Anterior cingulate cortex (tissue), 58 donors: ENCODE measurements around the gene CRACR2A.

Source experiments
- DNase-seq, 58 donors: peaks; one replicate each; lab custom pipeline; 2025; lab: John Stamatoyannopoulos, UW

The CRACR2A gene

DNA sequence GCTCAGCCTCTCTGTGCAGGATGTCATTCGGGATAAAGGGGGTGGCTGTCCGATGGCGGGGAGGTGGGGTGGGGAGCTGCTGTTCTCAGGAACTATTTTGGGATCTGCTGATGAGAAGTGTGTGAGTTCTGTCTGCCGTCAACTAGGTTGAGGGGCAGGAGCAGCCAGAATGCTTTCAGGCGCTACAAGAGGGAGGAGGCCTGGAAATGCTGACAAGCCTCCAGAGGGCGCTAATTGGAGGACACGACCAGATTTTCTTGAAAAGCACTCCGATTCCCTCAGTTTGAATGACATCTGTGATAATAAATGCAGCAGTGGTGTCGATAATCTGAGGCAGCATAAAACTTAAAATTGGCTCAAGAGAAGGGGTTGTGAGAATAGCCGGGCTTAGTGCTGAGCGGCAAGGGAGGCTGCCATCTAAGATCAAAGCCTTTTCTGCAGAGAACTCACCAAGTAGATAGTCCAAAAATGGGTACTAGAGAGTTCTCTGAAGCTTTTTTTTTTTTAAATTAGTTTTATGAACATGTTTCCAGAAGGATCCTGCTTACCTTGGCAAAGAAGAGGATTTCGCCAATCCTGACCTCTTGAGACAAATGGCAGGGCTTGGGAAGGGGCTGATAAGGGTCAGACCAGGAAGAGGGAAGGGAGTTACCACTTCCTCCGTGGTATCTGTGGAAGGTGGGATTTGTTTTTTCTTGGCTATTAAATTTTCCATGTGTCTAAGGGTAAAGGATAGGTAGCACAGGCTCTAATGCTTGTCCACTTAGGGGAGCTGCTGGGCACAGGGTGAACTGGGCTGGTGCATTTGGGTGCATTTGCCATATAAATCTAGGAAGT is 94.4 kb downstream of the CRACR2A start:
- DNase-seq: peak in 1 of 58 donors; percentile 11

DNA sequence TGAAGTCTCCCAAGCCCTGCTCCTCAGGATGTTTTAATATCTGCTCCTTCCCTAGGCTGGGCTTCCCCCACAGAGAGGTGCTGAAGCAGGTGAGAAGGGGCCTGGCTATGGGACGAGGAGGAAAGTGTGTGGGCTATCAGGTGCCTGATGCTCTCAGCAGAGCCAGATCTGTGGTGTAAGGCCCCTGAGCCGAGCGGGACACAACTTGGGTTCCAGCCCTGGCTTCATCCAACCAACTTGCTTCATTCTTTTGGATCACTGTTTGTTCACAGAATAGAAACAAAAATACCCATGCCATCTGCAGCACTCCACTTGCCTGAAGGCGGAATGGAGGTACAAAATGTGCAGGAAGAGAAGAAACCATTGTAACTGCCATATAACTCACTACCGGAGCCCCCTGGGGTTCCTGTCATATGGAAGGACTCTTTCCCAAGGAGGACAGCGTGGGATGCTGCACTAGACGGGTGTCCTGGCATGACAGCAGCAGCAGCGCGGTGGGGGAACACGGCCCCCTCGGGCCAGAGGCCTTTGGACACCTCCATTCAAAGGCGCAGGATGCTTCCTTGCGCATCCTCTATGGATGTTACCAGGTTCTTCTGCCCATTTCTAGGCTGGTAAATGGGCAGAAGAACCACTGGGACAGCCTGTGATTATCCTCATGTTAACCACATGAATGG is 95.8 kb downstream of the CRACR2A start:
- DNase-seq: peak in 8 of 58 donors; percentile 7 to 56 (median 21)

DNA sequence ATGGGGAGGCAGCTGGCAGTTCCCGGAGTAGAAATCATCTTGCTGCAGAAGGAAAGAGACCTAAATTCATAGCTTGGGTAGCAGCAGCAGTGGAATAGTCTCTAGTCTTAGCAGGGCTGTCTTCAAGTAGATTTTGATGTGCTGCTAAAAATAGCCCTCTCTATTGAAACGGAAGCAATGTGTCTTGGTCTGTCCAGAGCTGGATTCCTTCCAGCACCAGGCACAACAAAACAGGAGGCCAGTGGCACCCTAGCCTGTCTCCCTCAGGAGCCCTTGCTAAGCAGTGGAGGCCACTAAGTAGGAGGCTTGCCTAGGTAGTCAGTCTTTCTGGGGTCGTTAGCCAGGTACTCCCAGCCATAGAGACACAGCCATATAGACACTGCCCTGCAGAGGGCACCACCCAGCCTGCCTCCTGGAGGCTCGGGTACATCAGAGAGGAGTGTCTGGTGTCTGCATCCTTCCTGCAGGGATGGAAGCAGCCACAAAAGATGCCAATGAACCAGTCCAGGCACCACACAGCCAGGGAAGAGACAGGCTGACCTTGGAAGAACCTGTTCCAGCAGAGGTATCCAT is 97.5 kb downstream of the CRACR2A start:
- DNase-seq: no peak

DNA sequence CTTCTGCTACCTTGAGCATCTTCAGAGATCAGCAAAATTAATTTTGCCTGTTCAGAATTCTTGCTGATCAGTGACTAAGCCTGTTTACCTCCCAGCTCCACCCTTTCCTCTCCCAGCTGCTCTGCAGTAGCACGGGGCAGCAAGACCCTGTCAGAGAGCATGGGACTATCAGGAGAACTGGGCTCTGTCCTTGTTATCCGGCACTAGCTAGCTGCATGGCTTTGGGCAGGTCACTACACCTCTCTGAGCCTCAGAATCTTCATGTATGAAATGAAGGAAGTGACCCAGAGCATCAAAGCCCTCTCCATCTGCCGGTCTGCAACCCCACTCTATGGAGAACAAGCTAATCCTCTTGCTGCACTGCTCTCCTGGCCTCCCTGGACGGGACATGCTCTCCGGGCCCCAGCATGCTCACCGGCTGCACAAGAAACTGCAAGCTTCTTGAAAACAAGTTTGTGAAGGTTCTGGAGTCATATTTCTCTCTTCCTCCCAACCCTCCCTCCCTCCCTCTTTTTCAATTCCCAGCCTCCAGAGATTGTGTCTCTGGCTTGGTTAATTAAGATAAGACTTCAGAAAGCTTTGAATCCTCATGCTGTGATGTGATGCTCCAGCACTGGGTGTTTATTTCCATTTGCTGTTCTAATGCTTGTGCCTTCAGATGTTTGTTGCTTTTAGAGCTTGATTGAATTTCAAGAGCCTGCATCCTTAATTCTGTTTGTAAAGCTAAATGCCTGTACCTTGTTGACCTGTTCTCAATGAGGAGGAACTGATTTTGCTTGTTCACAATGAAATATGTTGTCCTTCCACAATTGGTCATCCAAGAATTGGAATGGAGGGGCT is 101.1 kb downstream of the CRACR2A start:
- DNase-seq: no peak

DNA sequence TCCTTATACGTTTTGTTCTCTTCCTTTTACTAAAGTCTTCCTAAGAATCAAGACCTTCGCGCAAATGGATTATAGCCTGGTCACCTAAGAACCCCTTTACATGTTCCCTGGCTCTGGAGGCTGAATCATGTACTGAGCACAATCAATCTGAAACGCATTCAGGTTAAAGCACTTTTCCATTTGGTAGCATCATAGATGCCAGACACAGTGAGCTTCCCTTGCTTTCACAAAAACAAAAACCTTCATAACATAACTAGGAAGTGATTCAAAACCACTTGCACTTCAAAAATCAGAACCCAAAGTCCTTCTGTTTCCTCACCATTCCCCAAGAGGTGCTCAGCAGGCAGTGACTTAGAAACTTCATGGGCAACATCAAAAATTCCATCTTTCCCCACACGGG is 105.4 kb downstream of the CRACR2A start:
- no peak for DNase-seq

DNA sequence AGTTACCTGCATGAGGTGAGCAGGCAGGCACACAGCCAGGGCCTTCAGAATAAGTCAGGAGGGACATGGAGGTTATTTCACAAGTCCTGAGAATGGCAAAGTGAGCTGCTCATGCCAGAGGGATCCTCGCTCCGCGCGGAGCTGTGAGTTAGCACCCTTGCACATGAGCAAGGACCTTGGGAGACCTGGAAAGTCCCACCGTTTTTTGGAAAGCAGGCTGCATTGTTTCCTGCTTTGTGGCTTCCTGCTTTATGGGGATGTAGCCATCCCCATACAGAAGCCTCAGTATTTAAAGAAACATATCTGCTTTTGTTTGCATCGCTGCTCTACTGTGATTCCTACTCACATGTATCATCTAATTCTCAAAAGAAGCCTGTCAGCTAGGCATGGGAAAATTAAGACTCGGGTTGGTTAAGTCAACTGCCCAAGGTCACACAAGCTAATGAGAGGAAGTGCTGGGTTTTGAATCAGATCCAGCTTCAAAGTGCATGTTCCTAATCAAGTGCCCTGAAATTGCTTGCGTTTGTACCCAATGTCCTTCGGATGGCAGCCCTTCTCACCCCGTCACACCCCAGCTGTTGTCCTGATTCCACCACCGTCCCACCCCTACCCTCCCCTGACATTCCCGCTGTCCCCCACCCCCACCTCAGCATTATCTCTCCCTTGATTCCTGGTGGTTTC is 106.2 kb downstream of the CRACR2A start:
- DNase-seq: no peak

DNA sequence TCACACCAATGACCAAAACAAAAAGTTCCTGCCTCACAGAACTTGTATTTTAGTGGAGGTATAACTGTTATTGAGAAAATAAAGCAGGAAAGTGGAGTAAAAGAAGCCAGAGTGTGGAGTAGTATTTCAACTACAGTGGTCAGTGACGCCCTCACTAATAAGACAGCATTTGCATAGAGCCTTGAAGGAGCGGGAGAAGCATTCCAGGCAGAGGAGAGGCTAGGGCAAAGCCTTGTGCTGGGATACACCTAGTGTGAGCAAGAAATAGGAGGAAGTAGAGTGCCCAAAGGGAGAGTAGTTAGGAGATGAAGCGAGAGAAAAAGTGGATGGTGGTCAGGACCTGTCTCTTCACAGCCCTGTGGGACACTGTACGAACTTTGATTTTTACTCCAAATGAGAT is 107.8 kb downstream of the CRACR2A start:
- DNase-seq: no peak

DNA sequence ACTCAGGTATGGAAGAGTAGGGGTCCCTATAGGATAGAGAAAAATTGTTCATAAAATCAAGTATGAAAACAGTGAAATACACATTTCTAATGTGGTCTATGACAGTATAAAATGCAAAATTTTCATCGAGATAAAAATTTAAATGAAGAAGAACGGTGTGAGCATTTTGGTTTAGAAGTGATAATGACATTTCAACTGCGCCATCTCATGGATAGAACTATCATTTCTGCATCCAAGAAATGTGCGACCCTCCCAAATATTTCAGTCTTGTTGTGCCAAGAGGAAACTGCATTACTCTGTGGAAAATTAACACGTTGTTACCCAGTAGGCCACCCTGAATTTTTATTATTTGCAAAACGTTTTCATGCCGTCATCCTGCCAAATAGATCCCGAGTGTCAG is 108.8 kb downstream of the CRACR2A start:
- no peak for DNase-seq

DNA sequence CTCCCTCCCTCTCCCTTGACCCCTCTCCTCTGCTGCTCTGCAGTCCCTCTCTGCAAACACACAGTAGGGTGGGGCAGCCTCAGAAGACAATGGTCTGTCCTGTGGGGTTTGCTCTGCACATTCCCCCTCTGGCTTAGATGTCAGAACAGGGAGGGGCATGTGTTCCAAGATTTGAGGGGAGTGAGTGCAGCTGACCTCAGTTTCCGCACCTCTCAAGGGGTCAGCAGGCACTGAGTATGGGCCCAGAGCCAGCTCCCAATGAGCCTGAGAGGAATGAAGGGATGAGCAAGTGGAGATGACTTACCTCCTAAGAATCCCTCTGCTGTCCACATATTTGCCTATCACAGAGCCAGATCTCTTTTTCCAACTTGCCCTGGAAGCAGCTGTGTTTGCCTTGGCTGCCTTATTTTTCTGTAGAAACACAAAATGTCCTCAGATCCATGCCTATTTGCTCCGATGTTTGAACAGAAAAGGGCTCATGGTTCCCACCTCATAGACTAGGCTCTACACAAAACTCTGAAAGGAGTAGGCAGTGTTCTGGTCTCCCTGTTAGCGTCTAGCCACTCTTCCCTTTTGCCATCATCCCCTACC is 111.4 kb downstream of the CRACR2A start:
- no peak for DNase-seq

DNA sequence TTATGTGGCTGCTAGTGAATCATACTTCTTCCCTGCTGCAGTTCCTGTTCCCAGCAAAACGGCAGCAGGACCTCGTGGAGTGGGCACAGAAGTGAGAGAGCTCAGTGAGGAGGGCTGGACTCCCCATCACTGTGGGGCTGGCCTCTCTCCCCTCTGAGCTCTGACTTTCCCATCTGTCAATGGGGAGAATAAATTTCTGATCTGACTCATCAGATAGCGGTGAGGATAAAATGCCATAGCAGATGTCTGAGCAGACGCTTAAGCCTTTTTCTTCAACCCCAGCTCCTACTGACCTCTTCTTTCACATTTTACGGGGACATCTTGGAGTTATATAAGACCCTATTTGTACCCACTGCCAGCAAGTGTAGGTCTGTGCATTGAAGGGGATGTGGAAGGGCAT is 116.6 kb downstream of the CRACR2A start:
- no peak for DNase-seq

DNA sequence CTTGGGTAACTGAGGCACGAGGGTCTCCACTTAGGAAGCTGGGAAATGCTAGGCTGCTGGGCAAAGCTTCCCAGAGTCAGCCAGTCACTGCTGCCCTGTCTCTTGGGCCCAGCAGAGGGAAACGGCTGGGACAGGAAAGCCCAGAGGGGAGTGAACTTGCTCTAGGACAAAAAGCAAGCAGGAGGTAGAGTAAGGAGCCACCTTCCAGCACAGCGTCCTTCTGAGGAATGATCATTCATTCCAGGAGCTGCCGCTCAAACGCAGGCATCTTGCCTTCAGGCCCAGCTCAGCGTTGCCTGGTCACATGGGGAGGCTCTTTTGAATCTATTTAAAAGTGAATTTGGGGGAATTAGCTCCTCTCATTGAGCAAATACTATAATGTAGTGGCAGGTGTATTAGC is 118.6 kb downstream of the CRACR2A start:
- DNase-seq: no peak

DNA sequence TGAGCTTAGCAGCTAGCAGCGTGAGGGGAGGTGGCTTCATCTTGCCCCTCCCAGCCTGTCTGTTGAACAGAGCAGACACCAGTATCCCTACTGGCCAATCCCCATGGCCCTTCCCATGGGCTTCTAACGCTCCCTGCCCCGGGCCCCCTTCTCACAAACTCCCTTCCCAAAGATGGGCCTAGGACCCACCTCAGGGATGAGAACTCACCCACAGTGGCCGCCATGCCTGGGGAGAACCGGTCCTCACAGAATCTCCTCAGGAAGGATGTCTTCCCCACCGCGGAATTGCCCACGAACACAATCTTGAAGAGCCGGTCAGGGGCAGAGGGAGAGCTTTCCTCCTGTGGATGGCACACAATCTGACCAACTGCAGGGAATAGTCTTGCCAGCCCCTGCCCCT is 119.5 kb downstream of the CRACR2A start:
- no peak for DNase-seq

DNA sequence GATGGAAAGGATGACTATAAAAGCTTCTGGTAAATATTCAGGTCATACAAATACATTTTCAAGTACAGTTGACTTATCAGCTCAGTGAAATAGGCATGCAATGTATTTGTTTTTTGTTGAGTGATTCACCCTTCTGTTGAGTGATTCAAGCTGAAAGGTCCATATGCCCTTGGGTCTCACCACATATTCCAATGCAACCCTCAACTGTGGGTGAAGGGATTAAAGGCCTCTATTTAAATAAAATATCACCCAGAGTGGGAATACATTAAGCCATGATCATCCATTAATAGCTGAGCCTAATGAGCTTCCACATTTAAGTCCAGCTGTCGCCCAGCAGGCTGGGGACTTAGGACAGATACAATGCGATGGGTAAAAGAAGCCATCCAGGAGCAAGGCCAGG is 120.2 kb downstream of the CRACR2A start:
- no peak for DNase-seq

DNA sequence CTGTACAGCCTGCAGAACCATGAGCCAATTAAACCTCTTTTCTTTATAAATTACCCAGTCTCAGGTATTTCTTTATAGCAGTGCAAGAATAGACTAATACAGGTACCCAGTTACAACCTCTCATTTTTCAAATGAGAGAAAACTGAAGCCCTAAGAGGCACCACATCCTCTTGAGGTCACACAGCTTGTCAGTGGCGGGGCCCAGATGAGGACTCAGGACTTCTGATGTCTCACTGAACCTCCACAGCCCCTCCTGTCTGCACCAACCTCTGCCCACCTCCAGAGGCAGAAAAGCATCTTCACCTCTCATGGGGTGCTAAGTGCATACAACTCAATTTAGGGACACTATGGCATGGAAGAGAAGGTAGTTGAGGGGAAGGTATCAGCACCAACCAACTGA is 120.7 kb downstream of the CRACR2A start:
- DNase-seq: no peak

DNA sequence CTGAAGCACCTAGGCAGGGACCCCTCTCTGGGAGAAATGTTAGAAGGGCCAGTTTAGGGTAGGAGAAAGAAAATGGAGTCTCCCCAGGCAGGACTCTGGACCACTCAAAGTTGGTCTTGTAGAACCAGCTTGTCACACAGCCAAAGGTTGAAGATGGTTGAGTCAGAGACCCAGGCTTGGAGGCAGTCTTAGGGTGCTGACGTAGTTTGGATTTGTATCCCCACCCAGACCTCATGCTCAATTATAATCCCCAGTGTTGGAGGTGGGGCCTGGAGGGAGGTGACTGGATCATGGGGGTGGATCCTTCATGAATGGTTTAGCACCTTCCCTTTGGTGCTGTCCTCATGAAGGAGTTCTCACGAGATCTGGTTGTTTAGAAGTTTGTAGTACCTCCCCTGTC is 121.2 kb downstream of the CRACR2A start:
- no peak for DNase-seq

DNA sequence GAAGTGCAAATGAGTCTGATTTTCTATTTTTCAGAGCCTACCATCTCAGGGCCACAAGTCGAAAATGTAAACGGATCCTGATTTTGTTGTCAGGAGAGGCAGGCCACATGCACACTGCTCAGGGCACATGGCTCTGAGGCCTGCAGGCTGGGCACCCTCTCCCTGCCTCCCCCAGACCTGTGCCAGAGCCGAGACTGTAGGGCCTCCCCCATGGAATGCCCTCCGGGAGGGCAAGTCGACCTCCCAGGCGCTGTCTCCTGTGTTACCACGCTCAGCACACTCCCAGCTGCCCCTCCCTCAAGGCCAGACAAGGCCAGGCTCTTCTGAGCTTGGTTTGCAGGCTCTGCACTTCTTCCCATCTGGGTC is 121.7 kb downstream of the CRACR2A start:
- DNase-seq: no peak

DNA sequence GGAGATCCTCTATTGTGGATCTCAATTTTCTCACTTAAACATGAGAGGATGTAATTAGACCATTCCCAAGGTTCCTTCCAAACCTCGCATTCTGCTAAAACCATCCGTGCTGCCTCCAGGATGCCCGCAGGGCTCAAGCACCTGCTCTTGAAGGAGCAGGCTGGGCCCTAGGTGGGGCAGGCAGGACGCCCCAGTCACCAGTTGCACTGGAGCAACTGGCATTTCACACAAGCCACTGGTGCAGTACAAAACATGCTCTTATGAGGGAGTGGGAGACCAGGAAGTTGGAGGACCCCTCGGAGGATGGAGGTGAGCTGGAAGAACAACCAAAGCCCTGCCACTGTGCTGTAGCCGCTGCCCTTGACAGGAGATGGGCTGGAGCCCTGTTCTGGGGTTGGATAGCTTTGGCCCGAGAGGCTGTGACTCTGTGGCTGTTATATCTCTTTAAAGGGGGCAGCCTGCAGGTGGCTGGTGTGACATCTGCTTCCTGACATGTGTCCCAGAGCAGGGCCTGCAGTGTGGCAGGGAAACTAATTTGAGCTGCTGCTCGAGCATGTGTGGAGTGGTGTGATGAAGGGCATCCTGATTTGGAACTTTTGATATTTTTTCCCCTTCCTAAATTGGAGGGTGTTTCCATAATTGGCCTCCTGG is 122.2 kb downstream of the CRACR2A start:
- DNase-seq: no peak

DNA sequence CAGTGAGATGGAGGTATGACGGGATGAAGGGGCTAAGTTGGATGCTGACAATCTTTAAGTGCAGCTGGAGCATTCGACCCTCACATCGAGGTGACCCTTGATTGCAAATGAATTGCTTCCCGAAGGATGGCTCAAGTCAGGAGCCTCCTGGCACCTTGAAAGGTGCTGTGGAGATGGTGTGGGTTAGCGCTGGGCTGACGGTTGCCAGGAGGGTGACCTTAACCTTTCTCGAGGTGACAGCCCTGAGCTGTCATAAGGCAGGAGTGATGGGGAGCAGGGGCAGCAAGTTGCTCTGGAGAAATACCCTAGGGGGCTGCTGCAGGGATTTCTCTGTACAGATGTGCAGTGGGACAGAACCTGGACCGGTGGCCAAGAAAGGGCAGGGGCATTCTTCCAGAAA is 122.8 kb downstream of the CRACR2A start:
- DNase-seq: no peak

DNA sequence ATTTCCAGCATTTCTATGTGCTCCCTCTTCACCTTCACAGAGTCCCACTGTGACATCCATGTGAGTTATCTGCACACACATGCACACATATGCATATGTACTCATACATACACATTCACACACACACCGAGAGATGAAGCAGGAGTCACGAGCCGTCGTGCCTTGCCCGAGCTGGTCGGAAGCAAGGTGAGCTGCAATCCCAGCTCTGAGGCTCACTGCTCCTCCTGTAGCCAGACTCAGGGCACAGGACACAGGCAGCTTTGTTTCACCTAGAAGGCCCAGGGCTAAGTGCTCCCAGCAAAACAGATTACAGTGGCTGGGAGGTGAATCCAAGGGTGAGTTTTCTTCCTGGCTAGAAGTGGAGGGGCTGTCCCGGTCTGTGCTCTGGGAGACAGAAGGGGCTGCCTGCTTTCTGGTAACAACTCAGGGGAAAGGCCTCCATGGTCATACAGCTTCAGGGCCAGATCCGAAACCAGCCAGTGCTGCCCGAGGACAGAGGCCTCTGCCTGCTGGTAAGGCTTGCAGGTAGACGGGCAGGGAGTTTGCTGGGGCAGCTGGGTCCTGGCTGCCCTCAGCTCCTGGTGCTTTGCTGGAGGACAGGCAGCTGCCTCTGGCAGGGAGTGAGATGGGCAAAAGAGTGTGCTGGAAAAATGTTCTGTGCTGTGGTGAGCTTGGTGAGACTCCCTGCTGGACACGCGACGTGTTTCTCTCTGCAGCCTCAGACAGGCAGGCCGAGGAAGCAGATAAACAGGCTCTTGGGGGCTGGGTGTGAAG is 123.7 kb downstream of the CRACR2A start:
- no peak for DNase-seq
